ENCODE measurements around the gene ITCH. TPM values are rescaled to one million over a fixed set of nuclear protein-coding genes. Genes with fewer than 3 reads are reported as not detected.
"Not testable (repeated sequence)": the region's sequence is repeated elsewhere in the genome, so short reads cannot be mapped to it uniquely, and the experiment has no call there.

Gene ITCH
- total RNA-seq, 1 experiment from 2014 or later, result 78.8 TPM

DNA sequence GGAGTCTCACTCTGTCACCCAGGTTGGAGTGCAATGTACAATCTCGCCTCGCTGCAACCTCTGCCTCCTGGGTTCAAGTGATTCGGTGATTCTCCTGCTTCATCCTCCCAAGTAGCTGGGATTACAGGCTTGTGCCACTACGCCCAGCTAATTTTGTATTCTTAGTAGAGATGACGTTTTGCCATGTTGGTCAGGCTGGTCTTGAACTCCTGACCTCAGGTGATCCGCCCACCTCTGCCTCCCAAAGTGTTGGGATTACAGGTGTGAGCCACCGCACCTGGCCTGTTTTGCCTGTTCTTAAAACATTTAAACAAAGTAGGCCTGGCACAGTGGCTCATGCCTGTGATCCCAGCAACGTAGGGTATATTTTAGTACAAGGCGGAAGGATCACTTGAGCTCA is 21.9 kb upstream of the ITCH start:
- DNase-seq (ENCODE audit: low read depth, low spot score); RAD21 ChIA-PET (ENCODE audit: low non-redundant PET in 1 of 2, low total read pairs in 2 of 2, uncharacterized antibody in 2 of 2, unreplicated experiment in 2 of 2); H3K27ac ChIP-seq (ENCODE audit: low read depth, low read length); H3K79me2 ChIP-seq (ENCODE audit: insufficient read depth, low read length); H3K9ac ChIP-seq (ENCODE audit: low read length); H3K4me3 ChIP-seq (replicated peaks in 1 of 2; ENCODE audit: low read depth in 1 of 2, low read length in 2 of 2); BruUV-seq (replicated peaks); H2AFZ ChIP-seq (ENCODE audit: low read depth, low read length, poor library complexity, severe bottlenecking); H3K9me2 ChIP-seq (ENCODE audit: insufficient read depth); H3K36me3 ChIP-seq (ENCODE audit: control insufficient read depth in 1 of 2, insufficient read depth in 2 of 2, low read length in 2 of 2); H4K20me1 ChIP-seq (ENCODE audit: insufficient read depth); ATAC-seq; H3K27me3 ChIP-seq (ENCODE audit: insufficient read depth, low read length); CTCF ChIA-PET; intact Hi-C loops (cut with micrococcal nuclease); H3K9me3 ChIP-seq (ENCODE audit: control insufficient read depth in 1 of 2, insufficient read depth in 1 of 2, low read depth in 1 of 2, low read length in 2 of 2); H3K4me2 ChIP-seq (ENCODE audit: low read length): not testable (repeated sequence)
- H3K4me1 ChIP-seq (ENCODE audit: control insufficient read depth in 1 of 2, insufficient read depth in 2 of 2, low read length in 2 of 2), result peaks cover 0 to 24% of the 10 kb centered on the region in 2 experiments; a peak in 3 of 4 replicates
- POLR2A ChIA-PET, result interaction anchor here (0.9 kb wide), 1 partner anchor 22 kb away, joined by 3 read pairs; the partner anchor contains the start of gene ITCH

DNA sequence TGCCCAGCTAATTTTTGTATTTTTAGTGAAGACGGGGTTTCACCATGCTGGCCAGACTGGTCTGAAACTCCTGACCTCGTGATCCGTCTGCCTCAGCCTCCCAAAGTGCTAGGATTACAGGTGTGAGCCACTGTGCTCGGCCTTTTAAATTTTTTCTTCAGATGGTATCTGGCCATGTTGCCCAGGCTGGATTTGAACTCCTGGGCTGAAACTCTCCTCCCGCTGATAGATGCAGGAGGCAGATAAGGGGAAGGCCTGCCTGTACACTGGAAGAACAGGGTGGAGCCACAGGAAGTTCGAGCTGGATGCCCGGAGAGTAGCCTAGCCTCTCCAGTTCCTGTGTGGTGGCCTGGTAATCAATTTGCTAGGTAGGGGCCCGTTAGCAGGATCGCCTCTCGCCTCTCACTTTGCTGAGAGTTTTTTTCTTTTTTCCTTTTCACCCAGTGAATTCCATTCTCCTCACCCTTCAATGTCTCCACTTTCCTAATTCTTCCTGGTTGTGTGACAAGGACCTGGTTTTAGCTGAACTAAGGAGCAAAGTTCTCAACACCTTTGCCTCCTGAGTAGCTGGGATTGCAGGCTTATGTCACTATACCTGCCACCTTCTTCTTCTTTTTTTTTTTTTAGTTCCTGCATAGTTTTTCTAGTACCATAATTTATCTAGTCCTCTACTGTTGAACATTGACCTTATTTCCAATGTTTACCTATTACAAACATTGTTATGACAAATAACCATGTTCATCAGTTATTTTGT is 19.4 kb upstream of the ITCH start:
- no peak overlapping the region for H3K4me3 ChIP-seq (replicated peaks in 1 of 2; ENCODE audit: low read depth in 1 of 2, low read length in 2 of 2)
- intact Hi-C loops (cut with micrococcal nuclease), result no loop called here
- TF ChIP-seq RAD21 (IDR thresholded peaks at IDR 0.05; ENCODE audit: low read depth) (no peak), ZFX (IDR thresholded peaks at IDR 0.05) (no peak), ELF1 (IDR thresholded peaks at IDR 0.05; ENCODE audit: borderline replicate concordance, low read depth) (no peak), ZBTB33 (IDR thresholded peaks at IDR 0.05; ENCODE audit: extremely low read depth, insufficient replicate concordance, low read length) (no peak), SRF (IDR thresholded peaks at IDR 0.05; ENCODE audit: low read depth) (no peak), CEBPB (IDR thresholded peaks at IDR 0.05; ENCODE audit: low read depth) (no peak), SP1 (IDR thresholded peaks at IDR 0.05; ENCODE audit: low read depth) (no peak), YY1 (IDR thresholded peaks at IDR 0.05; ENCODE audit: extremely low read depth, insufficient replicate concordance, low read depth, low read length) (no peak)
- TF ChIP-seq, protein P1, sequence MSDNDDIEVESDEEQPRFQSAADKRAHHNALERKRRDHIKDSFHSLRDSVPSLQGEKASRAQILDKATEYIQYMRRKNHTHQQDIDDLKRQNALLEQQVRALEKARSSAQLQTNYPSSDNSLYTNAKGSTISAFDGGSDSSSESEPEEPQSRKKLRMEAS (IDR thresholded peaks at IDR 0.05), result no peak
- H2AFZ ChIP-seq (ENCODE audit: low read depth, low read length, poor library complexity, severe bottlenecking), result peak overlapping the region; percentile 92
- DNase-seq (ENCODE audit: low read depth, low spot score) (no peak), ATAC-seq (peak; percentile 52; the same call in 1 of the 2 replicates)
- no TSS peak for BruUV-seq (replicated peaks)
- no peak overlapping the region for H3K9ac ChIP-seq (ENCODE audit: low read length)
- H3K4me2 ChIP-seq (ENCODE audit: low read length), result 0 out of 2 replicates have a peak overlapping the region, but pooled peaks have one; percentile 13
- H3K36me3 ChIP-seq (ENCODE audit: control insufficient read depth in 1 of 2, insufficient read depth in 2 of 2, low read length in 2 of 2), result no peaks in the 10 kb centered on the region
- POLR2A ChIA-PET, result interaction anchor here (1.6 kb wide), 1 partner anchor 19 kb away, joined by 4 read pairs; the partner anchor contains the start of gene ITCH
- H3K27me3 ChIP-seq (ENCODE audit: insufficient read depth, low read length), result no peaks in the 10 kb centered on the region
- RAD21 ChIA-PET (ENCODE audit: low non-redundant PET in 1 of 2, low total read pairs in 2 of 2, uncharacterized antibody in 2 of 2, unreplicated experiment in 2 of 2), result no interaction called here
- peaks cover 5 to 36% of the 10 kb centered on the region in 2 experiments; a peak in 3 of 4 replicates for H3K4me1 ChIP-seq (ENCODE audit: control insufficient read depth in 1 of 2, insufficient read depth in 2 of 2, low read length in 2 of 2)
- H3K79me2 ChIP-seq (ENCODE audit: insufficient read depth, low read length), result no peaks in the 10 kb centered on the region
- CTCF ChIA-PET, result no interaction called here
- H3K27ac ChIP-seq (ENCODE audit: low read depth, low read length), result no peak overlapping the region
- no peaks in the 10 kb centered on the region for H4K20me1 ChIP-seq (ENCODE audit: insufficient read depth)
- H3K9me2 ChIP-seq (ENCODE audit: insufficient read depth), result no peaks in the 10 kb centered on the region
- no peaks in the 10 kb centered on the region for H3K9me3 ChIP-seq (ENCODE audit: control insufficient read depth in 1 of 2, insufficient read depth in 1 of 2, low read depth in 1 of 2, low read length in 2 of 2)
